MM.1S (cell line): Measurements from ENCODE around the gene ALDOB.

ENCODE experiments used
- DNase-seq: peaks from one replicate; pipeline ENCODE4 v3.0.0-alpha.2; 2015
- H2AFZ ChIP-seq: fragments of 300-600 bp; sonication (generic); 2 replicates; pipeline ENCODE4 v1.6.0; 2016; ENCODE audit warnings: antibody characterized with exemption, low read length
- H3F3A ChIP-seq: fragments of 300-600 bp; sonication (generic); 2 replicates; pipeline ENCODE4 v1.6.1; 2016; ENCODE audit warnings: mild to moderate bottlenecking, antibody characterized with exemption, low read length, moderate library complexity, mixed read lengths; ENCODE audit not compliant: insufficient read depth
- H3K27ac ChIP-seq: fragments of 300-600 bp; sonication (generic); 2 replicates; pipeline ENCODE4 v1.5.1; 2016; ENCODE audit warnings: mild to moderate bottlenecking, low read length
- H3K27me3 ChIP-seq: fragments of 300-600 bp; sonication (generic); replicated peaks from 2 replicates; pipeline ENCODE4 v1.6.0; 2016; ENCODE audit warnings: low read length; ENCODE audit not compliant: insufficient read depth
- H3K36me3 ChIP-seq: fragments of 300-600 bp; sonication (generic); replicated peaks from 2 replicates; pipeline ENCODE4 v1.6.1; 2016; ENCODE audit warnings: mild to moderate bottlenecking, low read length, mixed read lengths; ENCODE audit not compliant: insufficient read depth
- H3K4me1 ChIP-seq: fragments of 300-600 bp; sonication (generic); 2 replicates; pipeline ENCODE4 v1.6.1; 2016; ENCODE audit warnings: low read length, mixed read lengths
- H3K4me2 ChIP-seq: fragments of 300-600 bp; sonication (generic); 2 replicates; pipeline ENCODE4 v1.6.0; 2016; ENCODE audit warnings: low read depth, low read length
- H3K4me3 ChIP-seq: fragments of 300-600 bp; sonication (generic); 2 replicates; pipeline ENCODE4 v1.5.1; 2016; ENCODE audit warnings: low read length, mixed read lengths
- H3K79me2 ChIP-seq: fragments of 300-600 bp; sonication (generic); 2 replicates; pipeline ENCODE4 v1.6.1; 2016; ENCODE audit warnings: mixed run types, low read length, mixed read lengths
- H3K9ac ChIP-seq: fragments of 300-600 bp; sonication (generic); 2 replicates; pipeline ENCODE4 v1.6.1; 2016; ENCODE audit warnings: low read length, mixed read lengths
- H3K9me2 ChIP-seq: fragments of 300-600 bp; sonication (generic); replicated peaks from 2 replicates; pipeline ENCODE4 v1.6.1; 2016; ENCODE audit warnings: mild to moderate bottlenecking, low read length, mixed read lengths; ENCODE audit not compliant: insufficient read depth
- H3K9me3 ChIP-seq: fragments of 300-600 bp; sonication (generic); replicated peaks from 2 replicates; pipeline ENCODE4 v1.6.1; 2016; ENCODE audit warnings: mild to moderate bottlenecking, low read length, mixed read lengths; ENCODE audit not compliant: insufficient read depth
- H4K20me1 ChIP-seq: fragments of 300-600 bp; sonication (generic); 2 replicates; pipeline ENCODE4 v1.6.1; 2016; ENCODE audit warnings: mild to moderate bottlenecking, low read length, moderate library complexity, mixed read lengths; ENCODE audit not compliant: insufficient read depth
- CTCF ChIP-seq: fragments of 300-600 bp; sonication (generic); IDR thresholded peaks from 2 replicates; pipeline ENCODE4 v1.5.1; 2016; ENCODE audit warnings: antibody characterized with exemption, low read length, mixed read lengths
- EZH2 ChIP-seq: fragments of 300-600 bp; sonication (generic); optimal IDR thresholded peaks from 2 replicates; pipeline ENCODE3; 2017; ENCODE audit warnings: low read depth, mild to moderate bottlenecking, antibody characterized with exemption, low read length, mixed read lengths
- EZH2phosphoT487 ChIP-seq: fragments of 300-600 bp; sonication (generic); IDR thresholded peaks from 2 replicates; pipeline ENCODE4 v1.6.1; 2018; ENCODE audit warnings: antibody characterized with exemption, low read length

ALDOB gene

GRCh38 chr9:101398068-101398929 lies 37.3 kb downstream of the ALDOB start, which contains the start of the genes MRPL50 and ZNF189:
Gene MRPL50, minus strand, starts transcription at chr9:101398618. Its CDS starts 26 bp downstream, at chr9:101398592.
Gene ZNF189, plus strand, starts transcription at chr9:101398851. Its CDS starts 306 bp downstream, at chr9:101399157.
- Histone ChIP-seq H3K27ac (peak within 1 kb of the TSS; percentile 60), H3K4me3 (peak within 1 kb of the TSS; percentile 77), H3F3A (no peaks in the 10 kb centered on the region), H3K4me1 (peaks cover 23% of the 10 kb centered on the region), H3K9me2 (no peaks in the 10 kb centered on the region), H3K36me3 (peaks cover 41% of the 10 kb centered on the region), H3K9ac (peak within 1 kb of the TSS; percentile 88), H3K9me3 (no peaks in the 10 kb centered on the region), H3K79me2 (peaks cover 97% of the 10 kb centered on the region), H2AFZ (peak within 1 kb of the TSS; percentile 92), H3K4me2 (peak within 1 kb of the TSS; percentile 84), H4K20me1 (no peaks in the 10 kb centered on the region), H3K27me3 (no peaks in the 10 kb centered on the region)
- peak; percentile 99 for DNase-seq
- TF ChIP-seq CTCF = no peak
- no peak for TF ChIP-seq EZH2phosphoT487
- no peak for TF ChIP-seq EZH2

- peaks cover 23% of the 10 kb centered on the region for H3K4me1 ChIP-seq
- no peak for DNase-seq
- no peaks in the 10 kb centered on the region for H3K9me2 ChIP-seq
- H3K79me2 ChIP-seq = peaks cover 97% of the 10 kb centered on the region
- H4K20me1 ChIP-seq = no peaks in the 10 kb centered on the region
- H3K27me3 ChIP-seq = no peaks in the 10 kb centered on the region
- H3K4me3 ChIP-seq = peak overlapping the region; percentile 69
- no peak for TF ChIP-seq EZH2
- no peak for TF ChIP-seq CTCF
- no peak for TF ChIP-seq EZH2phosphoT487
- peak overlapping the region; percentile 80 for H3K4me2 ChIP-seq
- H3K9ac ChIP-seq = peak overlapping the region; percentile 88
- H3K36me3 ChIP-seq = peaks cover 35% of the 10 kb centered on the region
- no peaks in the 10 kb centered on the region for H3K9me3 ChIP-seq
- H3F3A ChIP-seq = no peaks in the 10 kb centered on the region
- peak overlapping the region; percentile 92 for H2AFZ ChIP-seq
- H3K27ac ChIP-seq = peak overlapping the region; percentile 60; the same call in 1 of the 2 replicates
These were observed 37.9 kb downstream of the ALDOB start for GRCh38 chr9:101397746-101398067.

- H3K4me1 ChIP-seq = peaks cover 6% of the 10 kb centered on the region
- H3K4me2 ChIP-seq = no peak overlapping the region
- H3K4me3 ChIP-seq = no peak overlapping the region
- DNase-seq = no peak
- H3K79me2 ChIP-seq = peaks cover 90% of the 10 kb centered on the region
- H3K27ac ChIP-seq = no peak overlapping the region
- no peak overlapping the region for H3K9ac ChIP-seq
- no peaks in the 10 kb centered on the region for H4K20me1 ChIP-seq
- no peaks in the 10 kb centered on the region for H3K9me3 ChIP-seq
- peaks cover 11% of the 10 kb centered on the region; the same call in 1 of the 2 replicates for H3K36me3 ChIP-seq
- H3K27me3 ChIP-seq = no peaks in the 10 kb centered on the region
- H3F3A ChIP-seq = no peaks in the 10 kb centered on the region
- no peak overlapping the region for H2AFZ ChIP-seq
- H3K9me2 ChIP-seq = no peaks in the 10 kb centered on the region
- TF ChIP-seq CTCF = no peak
- TF ChIP-seq EZH2phosphoT487 = no peak
- TF ChIP-seq EZH2 = no peak
These were observed 40.9 kb downstream of the ALDOB start for GRCh38 chr9:101394687-101395086.
